ENCODE data around the gene CNGA4. TPM values are rescaled to one million over a fixed set of nuclear protein-coding genes. Genes with fewer than 3 reads are reported as not detected.

Gene CNGA4
- total and polyA plus RNA-seq, 2 of the 4 experiments (the other 2 are of a cell fraction), result under 0.01 to 0.12 TPM

- Histone ChIP-seq H2AFZ (replicated peaks; ENCODE audit: low read length, poor library complexity) (no peak overlapping the region), H3K4me3 (ENCODE audit: insufficient read depth, low read depth, low read length) (no peak overlapping the region), H4K8ac (ENCODE audit: low read depth in 2 of 2, low read length in 2 of 2) (no peak overlapping the region), H2BK5ac (ENCODE audit: low read depth, low read length, poor library complexity, severe bottlenecking) (no peak overlapping the region), H2AK9ac (replicated peaks; ENCODE audit: low read depth, low read length, poor library complexity) (no peak overlapping the region), H3K9ac (ENCODE audit: low read depth, low read length) (no peak overlapping the region), H3K4me1 (ENCODE audit: control insufficient read depth, insufficient read depth, low read length) (peaks cover 10% of the 10 kb centered on the region; the same call in 1 of the 2 replicates), H4K20me1 (ENCODE audit: insufficient read depth, low read length) (no peaks in the 10 kb centered on the region), H2BK15ac (ENCODE audit: low read depth, low read length) (no peak overlapping the region), H3K14ac (replicated peaks; ENCODE audit: low read depth, low read length) (no peak overlapping the region), H3K27me3 (ENCODE audit: control insufficient read depth, insufficient read depth, low read length) (no peaks in the 10 kb centered on the region), H2BK20ac (ENCODE audit: low read depth, low read length) (no peak overlapping the region), H3K18ac (ENCODE audit: low read depth, low read length) (no peak overlapping the region), H3K27ac (ENCODE audit: insufficient read depth, low read length) (no peak overlapping the region), H4K91ac (ENCODE audit: insufficient read depth, low read depth, low read length) (no peak overlapping the region), H4K5ac (ENCODE audit: low read depth, low read length) (no peak overlapping the region), H3K36me3 (ENCODE audit: control insufficient read depth, insufficient read depth, low read length) (peaks cover 17% of the 10 kb centered on the region), H3K23ac (ENCODE audit: low read depth, low read length) (no peak overlapping the region), H3K9me1 (ENCODE audit: insufficient read depth, low read length) (no peaks in the 10 kb centered on the region), H2BK120ac (ENCODE audit: low read depth, low read length) (no peak overlapping the region), H3K79me1 (ENCODE audit: low read depth in 1 of 2, low read length in 2 of 2) (no peaks in the 10 kb centered on the region; a peak in 1 of 4 replicates), H3K9me3 (ENCODE audit: control insufficient read depth, insufficient read depth, low read length) (no peaks in the 10 kb centered on the region), H2AK5ac (ENCODE audit: low read depth, low read length) (no peak overlapping the region), H3K4ac (ENCODE audit: low read depth, low read length) (no peak overlapping the region), H3K4me2 (ENCODE audit: low read depth, low read length) (no peak overlapping the region), H3K56ac (ENCODE audit: extremely low read depth, insufficient read depth, low read length) (no peak overlapping the region)
- BruUV-seq (replicated peaks), result no TSS peak
- DNase-seq (no peak), ATAC-seq (ENCODE audit: low read depth) (no peak)
- POLR2A ChIA-PET (ENCODE audit: unreplicated experiment), result no interaction called here
- CTCF ChIA-PET, result no interaction called here
- TF ChIP-seq MAFK (IDR thresholded peaks at IDR 0.05; ENCODE audit: low read depth, low read length) (no peak), NFE2L2 (IDR thresholded peaks at IDR 0.05; ENCODE audit: low read depth, low read length) (no peak), SMC3 (IDR thresholded peaks at IDR 0.05; ENCODE audit: low read depth, low read length) (no peak), RFX5 (IDR thresholded peaks at IDR 0.05; ENCODE audit: low read depth, low read length) (no peak), BHLHE40 (IDR thresholded peaks at IDR 0.05; ENCODE audit: low read depth, low read length) (no peak), POLR2A (IDR thresholded peaks at IDR 0.05; ENCODE audit: low read depth, low read length) (no peak), RAD21 (IDR thresholded peaks at IDR 0.05; ENCODE audit: low read length) (no peak), CEBPB (IDR thresholded peaks at IDR 0.05; ENCODE audit: low read depth, low read length) (no peak), USF2 (IDR thresholded peaks at IDR 0.05; ENCODE audit: low read depth, low read length) (no peak), MAZ (IDR thresholded peaks at IDR 0.05; ENCODE audit: borderline replicate concordance, low read depth, low read length) (no peak), CTCF (conservative IDR thresholded peaks at IDR 0.05; ENCODE audit: low read depth, low read length) (no peak), RCOR1 (IDR thresholded peaks at IDR 0.05; ENCODE audit: insufficient replicate concordance, low read length) (no peak), ELK1 (IDR thresholded peaks at IDR 0.05; ENCODE audit: borderline replicate concordance, low read depth, low read length) (no peak), MXI1 (IDR thresholded peaks at IDR 0.05; ENCODE audit: borderline replicate concordance, low read depth, low read length) (no peak), FOS (IDR thresholded peaks at IDR 0.05; ENCODE audit: low read depth, low read length) (no peak)
- WGBS, 2 experiments (ENCODE audit: extremely low coverage in 2 of 2, insufficient read length in 1 of 2), result 100% methylated on average over 1 of the region's 3 CpGs; no CpG with 5 or more reads in 1 of the 2 experiments
- dilution Hi-C loops (cut with HindIII; ENCODE audit: low sequenced_read_pairs, unreplicated experiment), result no loop called here
- intact Hi-C loops (cut with micrococcal nuclease), result no loop called here
- in situ Hi-C loops (cut with MboI; ENCODE audit: low sequenced_read_pairs), result no loop called here
Measured at GRCh38 chr11:6206456-6207180, 32.3 kb upstream of the CNGA4 start.
